SK-N-SH treated with all-trans-retinoic acid at 6 μM for 48 hours (cell line): ENCODE results near the gene MITF.

Experiments
- ATAC-seq: fragments of 200-7000 bp; cut with Tn5 transposase; 3 replicates; pipeline ENCODE4 v1.9.1; 2020; ENCODE audit warnings: mild to moderate bottlenecking, moderate library complexity
- ARNTL ChIP-seq: fragments of 450-650 bp; formaldehyde crosslinking; IDR thresholded peaks from 2 replicates; pipeline ENCODE4 v1.5.0; 2020; ENCODE audit warnings: low read depth, mild to moderate bottlenecking, moderate library complexity, borderline replicate concordance
- BACH2 ChIP-seq: fragments of 250-450 bp; sonication (Bioruptor Pico); IDR thresholded peaks from 2 replicates; pipeline ENCODE4 v1.9.0; 2021; ENCODE audit warnings: mild to moderate bottlenecking, borderline replicate concordance
- CSRNP3 ChIP-seq: fragments of 250-450 bp; sonication (Bioruptor Pico); IDR thresholded peaks from 2 replicates; pipeline ENCODE4 v1.5.1; 2021; ENCODE audit warnings: mild to moderate bottlenecking, moderate library complexity
- ESRRG ChIP-seq: fragments of 250-450 bp; sonication (Bioruptor Pico); IDR thresholded peaks from 2 replicates; pipeline ENCODE4 v1.6.1; 2021; ENCODE audit warnings: mild to moderate bottlenecking
- GLIS3 ChIP-seq: fragments of 250-450 bp; sonication (Bioruptor Pico); IDR thresholded peaks from 2 replicates; pipeline ENCODE4 v1.5.0; 2020; ENCODE audit warnings: mild to moderate bottlenecking, moderate library complexity
- ISL1 ChIP-seq: fragments of 250-450 bp; sonication (Bioruptor Pico); IDR thresholded peaks from 2 replicates; pipeline ENCODE4 v2.1.2; 2022; ENCODE audit warnings: mild to moderate bottlenecking, moderate library complexity
- OSR1 ChIP-seq: fragments of 250-450 bp; sonication (Bioruptor Pico); IDR thresholded peaks from 2 replicates; pipeline ENCODE4 v1.8.0; 2022; ENCODE audit warnings: moderate library complexity, mild to moderate bottlenecking, inconsistent platforms
- PATZ1 ChIP-seq: fragments of 250-450 bp; sonication (Bioruptor Pico); IDR thresholded peaks from 2 replicates; pipeline ENCODE4 v1.8.0; 2020; ENCODE audit warnings: mild to moderate bottlenecking, moderate library complexity, borderline replicate concordance
- POU6F1 ChIP-seq: fragments of 250-450 bp; sonication (Bioruptor Pico); IDR thresholded peaks from 2 replicates; pipeline ENCODE4 v1.8.0; 2021; ENCODE audit warnings: low read depth, mild to moderate bottlenecking, moderate library complexity, borderline replicate concordance
- PPARA ChIP-seq: fragments of 250-450 bp; sonication (Bioruptor Pico); IDR thresholded peaks from 2 replicates; pipeline ENCODE4 v1.5.0; 2020; ENCODE audit warnings: mild to moderate bottlenecking, borderline replicate concordance
- RARB ChIP-seq: fragments of 250-450 bp; sonication (Bioruptor Pico); IDR thresholded peaks from 2 replicates; pipeline ENCODE4 v1.8.0; 2021; ENCODE audit warnings: mild to moderate bottlenecking, moderate library complexity
- SNAI2 ChIP-seq: fragments of 250-450 bp; sonication (Bioruptor Pico); IDR thresholded peaks from 2 replicates; pipeline ENCODE4 v1.5.0; 2020; ENCODE audit warnings: mild to moderate bottlenecking, moderate library complexity
- TCF4 ChIP-seq: fragments of 250-450 bp; sonication (Bioruptor Pico); IDR thresholded peaks from 2 replicates; pipeline ENCODE4 v1.8.0; 2021; ENCODE audit warnings: mild to moderate bottlenecking, moderate library complexity, borderline replicate concordance
- TOX ChIP-seq: fragments of 250-450 bp; sonication (Bioruptor Pico); IDR thresholded peaks from 2 replicates; pipeline ENCODE4 v1.8.0; 2021; ENCODE audit warnings: mild to moderate bottlenecking, moderate library complexity, borderline replicate concordance
- TSHZ2 ChIP-seq: fragments of 250-450 bp; sonication (Bioruptor Pico); IDR thresholded peaks from 2 replicates; pipeline ENCODE4 v1.5.0; 2020; ENCODE audit warnings: mild to moderate bottlenecking, moderate library complexity
- ZC3H10 ChIP-seq: fragments of 250-450 bp; sonication (Bioruptor Pico); IDR thresholded peaks from 2 replicates; pipeline ENCODE4 v1.5.1; 2021; ENCODE audit warnings: mild to moderate bottlenecking, moderate library complexity
- ZFP3 ChIP-seq: fragments of 250-450 bp; sonication (Bioruptor Pico); IDR thresholded peaks from 2 replicates; pipeline ENCODE4 v1.5.0; 2020; ENCODE audit warnings: mild to moderate bottlenecking, moderate library complexity
- ZFP30 ChIP-seq: fragments of 450-650 bp; formaldehyde crosslinking; IDR thresholded peaks from 2 replicates; pipeline ENCODE4 v1.5.0; 2022; ENCODE audit warnings: mild to moderate bottlenecking, moderate library complexity
- ZNF565 ChIP-seq: fragments of 450-650 bp; formaldehyde crosslinking; conservative IDR thresholded peaks from 2 replicates; pipeline ENCODE4 v1.5.0; 2020; ENCODE audit warnings: low read depth, mild to moderate bottlenecking, moderate library complexity
- ZNF8 ChIP-seq: fragments of 450-650 bp; formaldehyde crosslinking; IDR thresholded peaks from 2 replicates; pipeline ENCODE4 v1.5.0; 2020; ENCODE audit warnings: mild to moderate bottlenecking, moderate library complexity

MITF gene

GRCh38 chr3:69823743-69824142, 84.5 kb downstream of the MITF start:
- no peak for ATAC-seq
- TF ChIP-seq POU6F1 (CRISPR knock-in tag) = no peak
- no peak for TF ChIP-seq TSHZ2
- no peak for TF ChIP-seq ESRRG (CRISPR knock-in tag)
- TF ChIP-seq ZNF8 (CRISPR knock-in tag) = no peak
- no peak for TF ChIP-seq SNAI2 (CRISPR knock-in tag)
- no peak for TF ChIP-seq GLIS3 (CRISPR knock-in tag)
- TF ChIP-seq CSRNP3 = no peak
- TF ChIP-seq TOX (CRISPR knock-in tag) = no peak
- no peak for TF ChIP-seq OSR1 (CRISPR knock-in tag)
- TF ChIP-seq ZFP30 = no peak
- TF ChIP-seq PPARA (CRISPR knock-in tag) = no peak
- no peak for TF ChIP-seq ZC3H10
- TF ChIP-seq ZNF565 (CRISPR knock-in tag) = no peak
- TF ChIP-seq ZFP3 (CRISPR knock-in tag) = no peak
- TF ChIP-seq BACH2 (CRISPR knock-in tag) = no peak
- TF ChIP-seq TCF4 = no peak

GRCh38 chr3:69825446-69825845, 86.2 kb downstream of the MITF start:
- ATAC-seq = no peak

GRCh38 chr3:69827127-69827526, 87.9 kb downstream of the MITF start:
- TF ChIP-seq PATZ1 = no peak
- no peak for TF ChIP-seq ZFP3 (CRISPR knock-in tag)
- no peak for TF ChIP-seq POU6F1 (CRISPR knock-in tag)
- no peak for ATAC-seq

More at GRCh38 chr3:69825446-69825845, 86.2 kb downstream of the MITF start:
- TF ChIP-seq PPARA (CRISPR knock-in tag) (no peak), RARB (CRISPR knock-in tag) (no peak), ZNF8 (CRISPR knock-in tag) (no peak), ARNTL (CRISPR knock-in tag) (no peak), BACH2 (CRISPR knock-in tag) (no peak), ZFP3 (CRISPR knock-in tag) (no peak), TCF4 (no peak), ISL1 (CRISPR knock-in tag) (no peak), OSR1 (CRISPR knock-in tag) (no peak), PATZ1 (no peak)
